Colonic mucosa (tissue), 4 donors: ENCODE results near the gene BOD1L2. TPM values are rescaled to one million over a fixed set of nuclear protein-coding genes. Genes with fewer than 3 reads are reported as not detected.

Source experiments
- DNase-seq: peaks from one replicate; pipeline ENCODE4 v3.0.0-alpha.2; 2020
- H3K27ac ChIP-seq: fragments of 200-600 bp; one replicate; pipeline ENCODE4 v1.8.0; 2021
- H3K27me3 ChIP-seq: fragments of 200-600 bp; one replicate; pipeline ENCODE4 v1.8.0; 2021
- H3K36me3 ChIP-seq: fragments of 200-600 bp; one replicate; pipeline ENCODE4 v1.8.0; 2021
- H3K4me1 ChIP-seq: fragments of 200-600 bp; one replicate; pipeline ENCODE4 v1.8.0; 2021; ENCODE audit warnings: mild to moderate bottlenecking
- H3K4me3 ChIP-seq: fragments of 200-600 bp; one replicate; pipeline ENCODE4 v1.8.0; 2021
- H3K9ac ChIP-seq, 2 donors: one replicate each; pipeline ENCODE4 v1.7.0; 2013; ENCODE audit warnings: control low read depth in 2 of 2, low read depth in 2 of 2, low read length in 2 of 2
- H3K9me3 ChIP-seq: fragments of 200-600 bp; one replicate; pipeline ENCODE4 v1.8.0; 2021
- intact Hi-C: fragments of 100-400 bp; cut with DNase I; formaldehyde crosslinking; loops from one replicate; pipeline ENCODE4 v1.14.1; 2022
- total RNA-seq, 2 donors: library from RNA; stranded (reverse); fragmentation: NEBNext Ultra II Directional in 1 of 2; extraction: Animal tissue kit (Norgen Biotek cat#: 25700) in 1 of 2; gene quantifications; one replicate each; pipeline ENCODE4 v1.2.1, GENCODE V29; 2021
- TF ChIP-seq, protein P1 (sequence below): fragments of 200-600 bp; IDR thresholded peaks from one replicate; pipeline ENCODE4 v1.8.0; 2022; ENCODE audit warnings: antibody characterized with exemption, mild to moderate bottlenecking
- donor health status: healthy.
- donor health status: DM: no; HTN: no; CAD: no.
- donor health status: DM: no; HTN: no; CAD: no.

The BOD1L2 gene
- total RNA-seq, 2 donors from 2014 or later = not detected

DNA sequence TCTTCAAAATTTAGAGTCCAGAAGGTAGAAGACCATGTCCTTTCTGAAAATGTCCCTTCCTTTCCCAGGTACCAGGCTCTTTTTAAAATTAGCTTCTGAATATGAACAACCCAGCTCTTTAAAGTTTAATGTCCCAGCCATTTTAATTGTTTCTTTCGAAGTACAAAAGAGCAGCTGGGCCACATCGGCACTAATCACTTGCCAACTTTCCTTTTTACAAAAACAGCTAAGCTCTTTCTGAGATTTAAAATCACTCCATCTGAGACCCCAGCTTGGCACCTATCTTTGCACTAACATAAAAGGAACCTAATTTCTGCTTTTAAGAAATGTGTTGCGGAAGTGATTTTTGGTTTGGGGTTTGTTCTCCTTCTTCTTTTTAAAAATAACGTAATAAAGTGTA, 2.6 kb downstream of the BOD1L2 start:
- no peak overlapping the region for H3K9ac ChIP-seq
- H3K4me3 ChIP-seq = no peak overlapping the region
- H3K4me1 ChIP-seq = no peaks in the 10 kb centered on the region
- no peaks in the 10 kb centered on the region for H3K9me3 ChIP-seq
- no peaks in the 10 kb centered on the region for H3K36me3 ChIP-seq
- no peak for DNase-seq
- H3K27ac ChIP-seq = no peak overlapping the region
- intact Hi-C loops = no loop called here
- H3K27me3 ChIP-seq = no peaks in the 10 kb centered on the region
- TF ChIP-seq, protein P1, sequence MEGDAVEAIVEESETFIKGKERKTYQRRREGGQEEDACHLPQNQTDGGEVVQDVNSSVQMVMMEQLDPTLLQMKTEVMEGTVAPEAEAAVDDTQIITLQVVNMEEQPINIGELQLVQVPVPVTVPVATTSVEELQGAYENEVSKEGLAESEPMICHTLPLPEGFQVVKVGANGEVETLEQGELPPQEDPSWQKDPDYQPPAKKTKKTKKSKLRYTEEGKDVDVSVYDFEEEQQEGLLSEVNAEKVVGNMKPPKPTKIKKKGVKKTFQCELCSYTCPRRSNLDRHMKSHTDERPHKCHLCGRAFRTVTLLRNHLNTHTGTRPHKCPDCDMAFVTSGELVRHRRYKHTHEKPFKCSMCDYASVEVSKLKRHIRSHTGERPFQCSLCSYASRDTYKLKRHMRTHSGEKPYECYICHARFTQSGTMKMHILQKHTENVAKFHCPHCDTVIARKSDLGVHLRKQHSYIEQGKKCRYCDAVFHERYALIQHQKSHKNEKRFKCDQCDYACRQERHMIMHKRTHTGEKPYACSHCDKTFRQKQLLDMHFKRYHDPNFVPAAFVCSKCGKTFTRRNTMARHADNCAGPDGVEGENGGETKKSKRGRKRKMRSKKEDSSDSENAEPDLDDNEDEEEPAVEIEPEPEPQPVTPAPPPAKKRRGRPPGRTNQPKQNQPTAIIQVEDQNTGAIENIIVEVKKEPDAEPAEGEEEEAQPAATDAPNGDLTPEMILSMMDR = no peak

DNA sequence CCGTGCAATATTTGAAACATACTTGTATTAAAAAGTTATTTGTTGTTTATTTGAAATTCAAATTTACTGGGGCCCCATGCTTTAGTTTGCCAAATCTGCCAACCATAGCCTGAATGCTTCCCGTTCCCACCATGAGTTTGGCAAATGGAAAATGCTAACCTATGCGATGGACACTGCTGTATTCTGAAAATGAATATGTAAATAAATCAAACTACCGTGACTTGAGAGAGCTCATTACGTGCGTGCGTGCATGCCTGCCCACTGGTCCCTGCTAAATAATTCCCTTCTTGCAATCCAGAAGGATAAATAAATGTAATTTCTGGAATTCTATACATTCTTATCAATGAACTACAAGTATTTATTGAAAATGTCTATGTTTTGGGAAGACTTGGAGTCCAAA, 3.2 kb downstream of the BOD1L2 start:
- Histone ChIP-seq H3K27me3 (no peaks in the 10 kb centered on the region), H3K36me3 (no peaks in the 10 kb centered on the region), H3K4me3 (no peak overlapping the region), H3K27ac (no peak overlapping the region), H3K9me3 (no peaks in the 10 kb centered on the region), H3K9ac (no peak overlapping the region), H3K4me1 (no peaks in the 10 kb centered on the region)
- DNase-seq = no peak
- intact Hi-C loops = no loop called here
- TF ChIP-seq, protein P1 = no peak

DNA sequence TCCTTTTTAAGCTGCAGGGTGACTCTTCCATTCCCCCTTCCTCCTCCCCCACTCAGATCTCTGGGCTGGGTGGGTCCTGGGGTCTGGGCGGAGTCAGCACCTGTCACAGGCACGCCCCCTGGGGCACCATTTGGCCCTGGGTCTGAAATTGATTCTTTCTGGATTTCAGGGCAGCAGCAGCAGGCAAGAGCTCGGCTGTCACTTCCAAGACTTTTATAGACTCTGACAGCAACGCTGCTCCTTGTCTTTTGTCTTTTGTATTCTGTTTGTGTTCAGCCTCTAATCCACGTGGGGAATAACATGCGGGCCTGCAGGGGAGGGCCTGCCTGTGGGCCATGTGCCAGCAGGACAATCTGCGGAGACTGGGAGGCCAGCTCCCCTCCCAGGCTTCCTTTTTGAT, 3.9 kb downstream of the BOD1L2 start:
- no peaks in the 10 kb centered on the region for H3K9me3 ChIP-seq
- no peaks in the 10 kb centered on the region for H3K36me3 ChIP-seq
- no peaks in the 10 kb centered on the region for H3K4me1 ChIP-seq
- TF ChIP-seq, protein P1 = no peak
- no peak overlapping the region for H3K27ac ChIP-seq
- DNase-seq = no peak
- H3K4me3 ChIP-seq = no peak overlapping the region
- no peaks in the 10 kb centered on the region for H3K27me3 ChIP-seq
- H3K9ac ChIP-seq = no peak overlapping the region
- intact Hi-C loops = no loop called here

DNA sequence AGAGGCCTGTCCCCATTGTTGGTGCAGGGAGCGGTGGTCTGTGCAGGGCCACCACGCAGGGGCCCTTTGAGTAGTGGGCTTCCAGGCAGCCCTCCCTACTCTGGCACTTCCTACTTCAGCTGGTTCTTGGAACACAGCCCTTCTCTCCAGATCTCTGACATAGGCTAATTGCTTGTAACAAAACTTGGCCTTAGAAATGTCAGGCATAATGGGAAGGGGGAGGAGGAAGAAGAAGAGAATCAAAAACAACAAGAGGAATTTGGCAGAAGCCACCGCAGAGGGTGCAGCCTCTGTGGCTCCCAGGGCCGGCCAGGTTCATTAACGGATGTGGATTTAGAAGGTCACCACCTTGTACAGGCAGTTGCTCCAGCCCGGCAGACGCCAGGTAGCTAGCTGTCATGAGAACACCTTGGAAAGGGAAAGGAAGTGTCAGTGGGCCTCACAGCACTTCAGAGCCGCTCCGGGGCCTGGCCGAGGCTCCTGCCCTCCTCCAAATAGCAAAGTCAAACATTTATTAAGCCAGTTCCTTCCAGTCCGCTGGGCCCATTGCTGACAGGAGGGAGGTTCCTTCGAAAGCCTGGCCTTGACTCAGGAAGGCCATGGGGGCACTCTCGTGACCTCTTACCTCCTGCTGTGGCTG, 7.4 kb downstream of the BOD1L2 start:
- no peak for DNase-seq
- no peaks in the 10 kb centered on the region for H3K9me3 ChIP-seq
- H3K27me3 ChIP-seq = no peaks in the 10 kb centered on the region
- no peak overlapping the region for H3K9ac ChIP-seq
- intact Hi-C loops = no loop called here
- TF ChIP-seq, protein P1 = no peak
- no peaks in the 10 kb centered on the region for H3K36me3 ChIP-seq
- H3K4me3 ChIP-seq = no peak overlapping the region
- H3K4me1 ChIP-seq = no peaks in the 10 kb centered on the region
- H3K27ac ChIP-seq = no peak overlapping the region

DNA sequence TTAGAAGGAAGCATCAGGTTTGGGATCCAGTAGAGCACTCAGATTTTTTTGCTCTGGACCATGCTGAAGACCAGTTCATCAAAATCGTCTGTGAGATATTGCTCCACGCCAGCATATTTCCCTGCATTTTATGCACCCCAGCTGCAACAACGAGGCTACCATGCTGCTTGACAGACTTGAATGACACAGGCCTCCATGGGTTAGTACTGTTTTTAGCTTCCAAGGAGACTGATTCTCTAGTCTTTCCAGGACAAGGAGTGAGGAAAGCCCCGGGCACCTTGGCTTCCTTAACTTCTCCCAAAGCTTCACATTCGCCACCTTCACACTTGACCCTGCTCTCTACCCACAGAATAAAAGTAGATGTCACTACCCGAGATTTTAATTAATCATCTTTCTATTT, 17.5 kb downstream of the BOD1L2 start:
- Histone ChIP-seq H3K27me3 (no peaks in the 10 kb centered on the region), H3K36me3 (no peaks in the 10 kb centered on the region), H3K4me1 (no peaks in the 10 kb centered on the region), H3K9ac (no peak overlapping the region), H3K27ac (no peak overlapping the region), H3K9me3 (no peaks in the 10 kb centered on the region), H3K4me3 (no peak overlapping the region)
- TF ChIP-seq, protein P1 = no peak
- no peak for DNase-seq
- intact Hi-C loops = no loop called here
